Endothelial cell (in vitro differentiated cells): ENCODE results near the gene ZNF217. TPM values are rescaled to one million over a fixed set of nuclear protein-coding genes. Genes with fewer than 3 reads are reported as not detected.
A peak's percentile ranks its signal among the peaks of the same experiment; 100 is the strongest.
"Not testable (repeated sequence)": the region's sequence is repeated elsewhere in the genome, so short reads cannot be mapped to it uniquely, and the experiment has no call there.

Experiments used
- DNase-seq: peaks from one replicate; pipeline ENCODE4 v3.0.0; 2021; ENCODE audit warnings: low spot score
- H3K27ac Mint-ChIP-seq: one replicate; pipeline ENCODE4 v1.8.0; 2021; ENCODE audit warnings: mixed read lengths, inconsistent platforms; ENCODE audit not compliant: unreplicated experiment
- H3K27me3 Mint-ChIP-seq: one replicate; pipeline ENCODE4 v1.8.0; 2021; ENCODE audit warnings: mild to moderate bottlenecking, moderate library complexity, mixed read lengths, inconsistent platforms; ENCODE audit not compliant: unreplicated experiment
- H3K36me3 Mint-ChIP-seq: one replicate; pipeline ENCODE4 v1.8.0; 2021; ENCODE audit warnings: mild to moderate bottlenecking, low read depth, mixed read lengths, inconsistent platforms; ENCODE audit not compliant: unreplicated experiment
- H3K4me1 Mint-ChIP-seq: one replicate; pipeline ENCODE4 v1.8.0; 2021; ENCODE audit warnings: mild to moderate bottlenecking, mixed read lengths, inconsistent platforms; ENCODE audit not compliant: unreplicated experiment
- H3K4me3 Mint-ChIP-seq: one replicate; pipeline ENCODE4 v1.8.0; 2021; ENCODE audit warnings: mild to moderate bottlenecking, mixed read lengths, inconsistent platforms; ENCODE audit not compliant: unreplicated experiment
- H3K9me3 Mint-ChIP-seq: one replicate; pipeline ENCODE4 v1.8.0; 2021; ENCODE audit warnings: mixed read lengths, inconsistent platforms; ENCODE audit not compliant: unreplicated experiment
- total RNA-seq: library from RNA; stranded (reverse); fragmentation: NEBNext Ultra II Directional; extraction: Animal tissue kit (Norgen Biotek cat#: 25700); gene quantifications from one replicate; pipeline ENCODE4 v1.2.1, GENCODE V29; 2021; ENCODE audit not compliant: unreplicated experiment
- TF ChIP-seq, protein P1 (sequence below): fragments of 200-600 bp; sonication (generic); IDR thresholded peaks from one replicate; pipeline ENCODE4 v1.5.0; 2021; ENCODE audit warnings: antibody characterized with exemption; ENCODE audit not compliant: unreplicated experiment

Gene ZNF217
- total RNA-seq, 1 donor from 2014 or later = 76.7 TPM

DNA sequence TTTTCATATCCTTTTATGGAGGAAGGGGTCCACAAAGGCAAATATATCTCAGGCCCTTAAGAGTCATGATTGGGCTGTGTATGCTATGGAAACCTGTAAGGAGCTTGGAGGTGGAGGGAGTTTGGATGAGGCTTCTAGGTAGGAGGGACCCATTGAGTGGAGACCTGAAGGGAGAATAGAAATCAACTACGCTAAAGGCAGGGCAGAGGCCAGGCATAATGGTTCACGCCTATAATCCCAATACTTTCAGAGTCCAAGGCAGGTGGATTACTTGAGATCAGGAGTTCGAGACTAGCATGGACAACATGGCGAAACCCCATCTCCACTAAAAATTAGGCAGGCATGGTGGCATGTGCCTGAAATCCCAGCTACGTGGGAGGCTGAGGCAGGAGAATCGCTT lies 34.4 kb upstream of the ZNF217 start:
- Mint-ChIP-seq H3K9me3 (no peaks in the 10 kb centered on the region), H3K27ac (no peak overlapping the region), H3K4me1 (peaks cover 9% of the 10 kb centered on the region), H3K36me3 (no peaks in the 10 kb centered on the region), H3K27me3 (no peaks in the 10 kb centered on the region), H3K4me3 (no peak overlapping the region)
- no peak for DNase-seq
- TF ChIP-seq, protein P1, sequence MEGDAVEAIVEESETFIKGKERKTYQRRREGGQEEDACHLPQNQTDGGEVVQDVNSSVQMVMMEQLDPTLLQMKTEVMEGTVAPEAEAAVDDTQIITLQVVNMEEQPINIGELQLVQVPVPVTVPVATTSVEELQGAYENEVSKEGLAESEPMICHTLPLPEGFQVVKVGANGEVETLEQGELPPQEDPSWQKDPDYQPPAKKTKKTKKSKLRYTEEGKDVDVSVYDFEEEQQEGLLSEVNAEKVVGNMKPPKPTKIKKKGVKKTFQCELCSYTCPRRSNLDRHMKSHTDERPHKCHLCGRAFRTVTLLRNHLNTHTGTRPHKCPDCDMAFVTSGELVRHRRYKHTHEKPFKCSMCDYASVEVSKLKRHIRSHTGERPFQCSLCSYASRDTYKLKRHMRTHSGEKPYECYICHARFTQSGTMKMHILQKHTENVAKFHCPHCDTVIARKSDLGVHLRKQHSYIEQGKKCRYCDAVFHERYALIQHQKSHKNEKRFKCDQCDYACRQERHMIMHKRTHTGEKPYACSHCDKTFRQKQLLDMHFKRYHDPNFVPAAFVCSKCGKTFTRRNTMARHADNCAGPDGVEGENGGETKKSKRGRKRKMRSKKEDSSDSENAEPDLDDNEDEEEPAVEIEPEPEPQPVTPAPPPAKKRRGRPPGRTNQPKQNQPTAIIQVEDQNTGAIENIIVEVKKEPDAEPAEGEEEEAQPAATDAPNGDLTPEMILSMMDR = no peak

DNA sequence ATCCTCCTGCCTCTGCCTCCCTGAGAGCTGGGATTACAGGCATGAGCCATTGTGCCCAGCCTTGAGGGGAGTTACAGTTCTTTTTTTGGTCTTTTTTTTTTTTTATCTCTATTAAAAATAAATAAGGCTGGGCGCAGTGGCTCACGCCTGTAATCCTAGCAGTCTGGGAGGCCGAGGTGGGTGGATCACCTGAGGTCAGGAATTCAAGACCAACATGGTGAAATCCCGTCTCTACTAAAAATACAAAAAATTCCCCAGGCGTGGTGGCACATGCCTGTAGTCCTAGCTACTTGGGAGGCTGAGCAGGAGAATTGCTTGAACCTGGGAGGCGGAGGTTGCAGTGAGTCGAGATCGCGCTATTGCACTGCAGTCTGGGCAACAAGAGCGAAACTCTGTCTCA lies 33.4 kb upstream of the ZNF217 start:
- peaks cover 15% of the 10 kb centered on the region for H3K4me1 Mint-ChIP-seq
- H3K9me3 Mint-ChIP-seq, H3K4me3 Mint-ChIP-seq, DNase-seq, H3K36me3 Mint-ChIP-seq, H3K27ac Mint-ChIP-seq, H3K27me3 Mint-ChIP-seq: not testable (repeated sequence)

DNA sequence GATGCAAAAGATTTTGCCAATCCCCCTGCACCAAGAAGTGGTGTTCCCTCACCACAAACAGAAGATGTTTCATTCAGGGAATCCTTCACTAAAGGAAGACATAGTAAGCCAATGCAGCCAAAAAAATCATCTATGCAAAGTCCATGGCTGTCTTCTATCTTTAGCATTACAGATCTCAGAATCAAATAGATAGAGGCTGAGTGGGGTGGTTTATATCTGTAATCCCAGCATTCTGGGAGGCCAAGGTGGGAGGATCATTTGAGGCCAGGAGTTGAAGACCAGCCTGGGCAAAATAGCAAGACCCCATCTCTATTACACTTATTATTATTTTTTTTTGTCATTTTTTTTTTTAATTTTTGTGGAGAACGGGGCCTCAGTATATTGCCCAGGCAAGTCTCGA lies 32.9 kb upstream of the ZNF217 start:
- Mint-ChIP-seq H3K4me3 (no peak overlapping the region), H3K27me3 (no peaks in the 10 kb centered on the region), H3K9me3 (no peaks in the 10 kb centered on the region), H3K27ac (no peak overlapping the region), H3K36me3 (no peaks in the 10 kb centered on the region), H3K4me1 (peaks cover 20% of the 10 kb centered on the region)
- DNase-seq = no peak
- TF ChIP-seq, protein P1 = no peak

DNA sequence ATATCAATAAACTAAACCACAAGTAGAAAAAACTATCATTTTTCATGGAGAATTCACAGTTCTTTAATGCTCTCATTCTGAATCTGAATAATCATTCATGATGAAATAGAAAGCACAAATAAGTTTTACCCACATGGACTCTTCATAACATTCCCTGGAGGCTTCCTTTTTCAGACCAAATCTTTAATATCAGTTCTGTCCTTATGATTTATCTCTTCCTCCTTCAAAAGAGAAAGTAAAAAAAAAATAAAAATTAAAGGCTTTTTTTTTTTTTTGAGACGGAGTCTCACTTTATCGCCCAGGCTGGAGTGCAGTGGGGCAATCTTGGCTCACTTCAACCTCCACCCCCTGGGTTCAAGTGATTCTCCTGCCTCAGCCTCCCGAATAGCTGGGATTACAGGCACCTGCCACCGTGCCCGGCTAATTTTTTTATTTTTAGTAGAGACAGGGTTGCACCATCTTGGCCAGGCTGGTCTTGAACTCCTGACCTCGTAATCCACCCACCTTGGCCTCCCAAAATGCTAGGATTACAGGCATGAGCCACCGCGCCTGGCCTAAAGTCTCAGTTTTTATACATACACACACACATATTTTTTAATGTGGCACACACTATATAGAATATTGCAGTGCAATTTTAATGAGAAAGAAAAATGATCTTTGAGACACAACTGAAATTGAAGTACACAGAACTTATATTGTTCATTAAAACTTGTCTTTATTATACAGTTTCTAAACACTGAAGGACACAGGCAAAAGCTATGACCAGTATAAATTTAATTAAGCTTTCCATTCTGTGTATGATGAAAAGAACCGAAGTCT lies 31.9 kb upstream of the ZNF217 start:
- Mint-ChIP-seq H3K4me3 (no peak overlapping the region), H3K4me1 (peaks cover 20% of the 10 kb centered on the region), H3K36me3 (no peaks in the 10 kb centered on the region), H3K27ac (no peak overlapping the region), H3K9me3 (no peaks in the 10 kb centered on the region), H3K27me3 (no peaks in the 10 kb centered on the region)
- TF ChIP-seq, protein P1 = no peak
- DNase-seq = no peak

DNA sequence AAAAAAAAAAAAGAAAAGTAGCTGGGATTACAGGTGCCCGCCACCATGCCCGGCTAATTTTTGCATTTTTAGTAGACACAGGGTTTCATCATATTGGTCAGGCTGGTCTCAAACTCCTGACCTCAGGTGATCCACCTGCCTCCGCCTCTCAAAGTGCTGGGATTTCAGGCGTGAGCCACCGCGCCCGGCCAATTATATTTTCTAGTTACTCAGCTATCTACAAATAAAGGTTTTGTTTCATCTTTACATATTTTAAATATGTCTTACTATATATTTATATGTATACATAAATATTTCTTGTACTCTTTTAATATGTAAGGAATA lies 31.2 kb upstream of the ZNF217 start:
- not testable (repeated sequence) for DNase-seq, H3K27ac Mint-ChIP-seq, H3K4me3 Mint-ChIP-seq, H3K36me3 Mint-ChIP-seq, H3K27me3 Mint-ChIP-seq, H3K9me3 Mint-ChIP-seq
- peaks cover 20% of the 10 kb centered on the region for H3K4me1 Mint-ChIP-seq

DNA sequence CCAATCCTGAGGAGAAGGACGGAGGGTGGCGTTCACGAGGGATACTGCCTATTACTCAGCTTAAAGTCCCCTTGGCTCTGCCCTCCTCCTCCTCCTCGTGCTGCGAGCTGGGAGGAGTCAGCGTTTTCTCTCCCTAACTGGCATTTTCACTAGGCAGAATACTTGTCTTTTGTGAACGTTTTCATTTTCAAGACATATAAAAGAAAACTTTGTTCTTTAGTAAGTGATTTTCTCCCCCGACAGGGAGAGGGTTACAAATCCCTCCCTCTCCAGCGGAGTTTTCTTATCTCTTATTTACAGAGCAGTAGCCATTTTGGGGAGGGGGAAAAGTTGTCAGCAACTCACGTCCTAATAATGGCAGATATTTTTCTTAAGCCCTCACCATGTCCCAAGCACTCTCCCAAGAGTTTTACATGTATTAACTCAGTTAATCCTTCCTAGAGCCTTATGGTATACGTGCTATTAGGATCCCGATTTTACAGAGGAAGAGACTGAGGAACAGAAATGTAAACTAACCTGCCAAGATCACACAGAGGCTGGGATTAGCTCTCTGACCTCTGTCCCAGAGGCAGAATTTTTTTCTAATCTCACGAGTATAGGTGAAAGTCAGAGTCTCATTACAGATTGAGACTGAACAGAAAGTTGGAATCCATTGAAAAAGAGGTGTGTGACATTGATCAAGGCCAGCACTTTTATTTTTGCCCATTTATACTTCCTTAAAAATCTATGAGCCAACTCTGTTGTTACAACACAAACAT lies 30.0 kb upstream of the ZNF217 start:
- H3K36me3 Mint-ChIP-seq = no peaks in the 10 kb centered on the region
- H3K9me3 Mint-ChIP-seq = no peaks in the 10 kb centered on the region
- H3K4me1 Mint-ChIP-seq = peaks cover 23% of the 10 kb centered on the region
- DNase-seq = peak; percentile 45
- peak overlapping the region; percentile 92 for H3K27ac Mint-ChIP-seq
- no peaks in the 10 kb centered on the region for H3K27me3 Mint-ChIP-seq
- TF ChIP-seq, protein P1 = no peak
- H3K4me3 Mint-ChIP-seq = peak overlapping the region; percentile 82
